GM12878 (cell line): Measurements from ENCODE around the gene PPM1E. TPM values are rescaled to one million over a fixed set of nuclear protein-coding genes. Genes with fewer than 3 reads are reported as not detected.
"Not testable (repeated sequence)": the region's sequence is repeated elsewhere in the genome, so short reads cannot be mapped to it uniquely, and the experiment has no call there.

Experiments used
- ATAC-seq: fragments of 200-7000 bp; cut with Tn5 transposase; 3 replicates; pipeline ENCODE4 v1.9.1; 2020; ENCODE audit warnings: mild to moderate bottlenecking, moderate library complexity
- BruUV-seq: library from RNA; stranded (reverse); fragments of 400-500 nt; replicated peaks from 2 replicates; lab custom pipeline; 2021; lab: Mats Ljungman, UMichigan
- CTCF ChIA-PET: fragments of 300-600 bp; sonication (Branson Sonifier 250); formaldehyde crosslinking; extraction: SDS; loops from one replicate; lab custom pipeline; 2021; ENCODE audit warnings: inconsistent platforms; lab: Yijun Ruan, JAX
- POLR2A ChIA-PET: fragments of 350-600 bp; formaldehyde crosslinking; extraction: SDS; loops from one replicate; lab custom pipeline; 2021; ENCODE audit warnings: inconsistent platforms; lab: Charles Lee
- RAD21 ChIA-PET: fragments of 300-600 bp; sonication (Branson Sonifier 250); formaldehyde crosslinking; loops from one replicate; lab custom pipeline; 2023; ENCODE audit warnings: antibody characterized with exemption; ENCODE audit not compliant: unreplicated experiment; lab: Charles Lee
- SMC1A ChIA-PET: fragments of 300-600 bp; sonication (Branson Sonifier 250); formaldehyde crosslinking; loops from one replicate; lab custom pipeline; 2023; ENCODE audit not compliant: unreplicated experiment, uncharacterized antibody; lab: Charles Lee
- DNase-seq: peaks from one replicate; pipeline ENCODE4 v3.0.0-alpha.2; 2011; ENCODE audit warnings: low read depth, low spot score
- FAIRE-seq: peaks from 3 replicates; lab custom pipeline; 2011; peaks lifted over from hg19 to GRCh38; lab: Jason Lieb, UNC
- H2AFZ ChIP-seq: 2 replicates; pipeline ENCODE4 v1.6.0; 2011; ENCODE audit warnings: low read depth, low read length, control low read depth; ENCODE audit not compliant: control insufficient read depth
- H3K27ac ChIP-seq: 2 replicates; pipeline ENCODE4 v1.5.1; 2011; ENCODE audit warnings: control low read depth; ENCODE audit not compliant: control insufficient read depth, insufficient read depth
- H3K27me3 ChIP-seq, 2 experiments: replicated peaks in 1 of 2; 2 replicates each; pipeline versions ENCODE4 v1.6.0 to v1.6.1; 2011; ENCODE audit warnings: low read length in 1 of 2; ENCODE audit not compliant: control insufficient read depth in 2 of 2, insufficient read depth in 2 of 2
- H3K36me3 ChIP-seq, 2 experiments: 2 replicates each; pipeline ENCODE4 v1.5.1; 2011; ENCODE audit warnings: low read length in 1 of 2; ENCODE audit not compliant: control insufficient read depth in 2 of 2, insufficient read depth in 2 of 2
- H3K4me1 ChIP-seq: 2 replicates; pipeline ENCODE4 v1.6.1; 2011; ENCODE audit warnings: mild to moderate bottlenecking, low read length, moderate library complexity, mixed read lengths; ENCODE audit not compliant: control insufficient read depth, insufficient read depth
- H3K4me2 ChIP-seq: 2 replicates; pipeline ENCODE4 v1.6.0; 2011; ENCODE audit warnings: control low read depth; ENCODE audit not compliant: control insufficient read depth, insufficient read depth
- H3K4me3 ChIP-seq: fragments of 200-600 bp; sonication (generic); 2 replicates; pipeline ENCODE4 v1.5.1; 2016
- H3K79me2 ChIP-seq: 2 replicates; pipeline ENCODE4 v1.6.0; 2011; ENCODE audit warnings: low read length; ENCODE audit not compliant: control insufficient read depth, insufficient read depth
- H3K9ac ChIP-seq: 2 replicates; pipeline ENCODE4 v1.8.0; 2011; ENCODE audit warnings: low read length, control low read depth, mixed read lengths; ENCODE audit not compliant: control insufficient read depth, insufficient read depth
- H3K9me3 ChIP-seq: replicated peaks from 3 replicates; pipeline ENCODE4 v1.5.1; 2011; ENCODE audit warnings: mild to moderate bottlenecking, low read length; ENCODE audit not compliant: control insufficient read depth, insufficient read depth
- H4K20me1 ChIP-seq: 2 replicates; pipeline ENCODE4 v1.6.0; 2011; ENCODE audit not compliant: control insufficient read depth, insufficient read depth
- WGBS: methylation state at CpG from one replicate; pipeline ENCODE4 v1.1.6; 2016; ENCODE audit warnings: low lambda C conversion rate; ENCODE audit not compliant: insufficient replicate concordance, insufficient coverage; ENCODE audit errors: missing lambda C conversion rate; 5-methylcytosine and 5-hydroxymethylcytosine counted together
- in situ Hi-C: fragments of 300-500 bp; cut with MboI; formaldehyde crosslinking; loops from 9 replicates; pipeline ENCODE4 v1.14.3; 2018; ENCODE audit warnings: mixed read lengths
- intact Hi-C: fragments of 100-400 bp; cut with micrococcal nuclease; formaldehyde crosslinking; loops from one replicate; pipeline ENCODE4 v1.14.2; 2022; ENCODE audit not compliant: unreplicated experiment
- polyA plus RNA-seq, 11 experiments: library from polyadenylated mRNA; depleted of rRNA in 4 of 11; unstranded in 6 of 11; stranded (reverse) in 5 of 11; fragments of >200 nt; fragmentation: Nextera tagmentation in 4 of 11; fragmentation: Illumina TruSeq in 1 of 11; extraction: Ambion mirVana in 4 of 11; extraction: Trizol in 1 of 11; gene quantifications; 1 replicate in 1 of 11; 2 replicates in 10 of 11; pipeline versions ENCODE4 v1.2.1 to v1.2.3, GENCODE V29; 2011 to 2016; ENCODE audit warnings: inconsistent platforms in 2 of 11, missing spikeins in 2 of 11, low read depth in 1 of 11
- total RNA-seq, 4 experiments: library from RNA; depleted of rRNA in 3 of 4; stranded (reverse); fragments of >200 nt in 3 of 4; fragmentation: Illumina TruSeq in 1 of 4; extraction: Trizol in 1 of 4; gene quantifications; 2 replicates each; pipeline versions ENCODE4 v1.2.1 to v1.2.3, GENCODE V29; 2013 to 2021

PPM1E gene
- total and polyA plus RNA-seq, 10 of the 15 experiments (the other 5 are each of a cell fraction or from before 2014, with no cell fraction given) = 0.07 to 0.28 (median 0.16) TPM

DNA sequence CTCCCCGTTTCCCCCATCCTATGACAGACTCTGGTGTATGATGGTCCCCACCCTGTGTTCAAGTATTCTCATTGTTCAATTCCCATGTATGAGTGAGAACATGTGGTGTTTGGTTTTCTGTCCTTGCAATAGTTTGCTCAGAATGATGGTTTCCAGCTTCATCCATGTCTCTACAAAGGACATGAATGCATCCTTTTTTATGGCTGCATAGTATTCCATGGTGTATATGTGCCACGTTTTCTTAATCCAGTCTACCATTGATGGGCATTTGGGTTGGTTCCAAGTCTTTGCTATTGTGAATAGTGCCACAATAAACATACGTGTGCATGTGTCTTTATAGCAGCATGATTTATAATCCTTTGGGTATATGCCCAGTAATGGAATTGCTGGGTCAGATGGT, 90.8 kb downstream of the PPM1E start:
- SMC1A ChIA-PET, RAD21 ChIA-PET: not testable (repeated sequence)

GRCh38 chr17:58850106-58850505, 94.5 kb downstream of the PPM1E start:
- intact Hi-C loops = not testable (repeated sequence)

More for the DNA sequence above, 90.8 kb downstream of the PPM1E start:
- H3K9me3 ChIP-seq, CTCF ChIA-PET, intact Hi-C loops, FAIRE-seq, BruUV-seq, ATAC-seq, H3K4me1 ChIP-seq, in situ Hi-C loops, H3K79me2 ChIP-seq, H3K27me3 ChIP-seq, H3K9ac ChIP-seq, POLR2A ChIA-PET, H3K36me3 ChIP-seq, DNase-seq, H2AFZ ChIP-seq, H3K4me2 ChIP-seq, H3K27ac ChIP-seq, H3K4me3 ChIP-seq, H4K20me1 ChIP-seq: not testable (repeated sequence)
- 18% methylated on average over 3 of the region's 3 CpGs for WGBS

More at GRCh38 chr17:58850106-58850505, 94.5 kb downstream of the PPM1E start:
- H3K9ac ChIP-seq, H3K4me1 ChIP-seq, H2AFZ ChIP-seq, H3K9me3 ChIP-seq, H3K27me3 ChIP-seq, H3K79me2 ChIP-seq, POLR2A ChIA-PET, ATAC-seq, DNase-seq, CTCF ChIA-PET, H3K36me3 ChIP-seq, FAIRE-seq, H3K4me3 ChIP-seq, RAD21 ChIA-PET, H3K27ac ChIP-seq, H3K4me2 ChIP-seq, BruUV-seq, H4K20me1 ChIP-seq, in situ Hi-C loops, SMC1A ChIA-PET: not testable (repeated sequence)
- 93% methylated on average over 2 of the region's 2 CpGs for WGBS
